ENCODE data around the gene ZNF778. TPM values are rescaled to one million over a fixed set of nuclear protein-coding genes. Genes with fewer than 3 reads are reported as not detected.

ZNF778 gene
- total RNA-seq, 2 experiments from 2014 or later, result 3.5 to 3.6 TPM

DNA sequence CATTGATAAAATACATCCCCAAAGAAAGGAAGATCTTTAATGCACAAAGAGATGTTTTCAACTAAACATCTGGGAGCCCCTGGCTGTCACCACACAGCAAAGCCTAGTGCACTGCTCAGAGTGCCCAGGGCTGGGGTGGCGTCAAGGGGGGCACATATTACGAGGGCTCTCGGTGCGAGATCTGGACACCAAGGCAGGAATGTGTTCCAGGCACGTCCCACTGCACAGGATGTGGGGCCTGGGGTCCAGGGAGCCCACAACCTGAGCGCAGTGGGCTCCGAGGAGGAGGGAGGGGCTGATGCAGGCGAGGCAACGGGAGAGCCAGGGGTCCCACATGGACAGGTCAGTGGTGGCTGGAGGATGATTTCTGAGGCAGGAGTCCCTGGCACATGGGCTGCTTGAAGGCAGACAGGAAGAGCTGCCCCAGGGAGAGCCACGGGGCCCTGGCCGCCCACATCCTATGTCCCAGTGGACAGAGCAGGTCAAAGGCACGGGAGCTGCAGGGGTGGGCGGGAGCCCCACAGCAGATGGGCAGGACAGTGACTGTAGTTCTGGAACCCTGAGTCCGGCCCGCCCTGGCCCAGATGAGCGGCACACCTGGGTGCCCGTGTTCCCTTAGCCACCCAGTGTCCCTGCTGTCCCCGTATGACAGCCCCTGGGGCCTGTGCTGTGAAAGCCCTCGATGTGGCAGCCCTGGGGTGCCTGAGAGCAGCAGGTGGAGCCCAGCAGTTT is 56.4 kb downstream of the ZNF778 start:
- Mint-ChIP-seq H3K4me1 (ENCODE audit: low read depth) (peaks cover 2% of the 10 kb centered on the region), H3K36me3 (ENCODE audit: low read depth) (peaks cover 50% of the 10 kb centered on the region), H3K4me3 (no peak overlapping the region), H3K27me3 (ENCODE audit: low read depth) (no peaks in the 10 kb centered on the region), H3K9me3 (no peaks in the 10 kb centered on the region), H3K27ac (no peak overlapping the region)
- CTCF ChIA-PET, result no interaction called here
- DNase-seq, result no peak
- intact Hi-C loops (cut with micrococcal nuclease), result no loop called here

DNA sequence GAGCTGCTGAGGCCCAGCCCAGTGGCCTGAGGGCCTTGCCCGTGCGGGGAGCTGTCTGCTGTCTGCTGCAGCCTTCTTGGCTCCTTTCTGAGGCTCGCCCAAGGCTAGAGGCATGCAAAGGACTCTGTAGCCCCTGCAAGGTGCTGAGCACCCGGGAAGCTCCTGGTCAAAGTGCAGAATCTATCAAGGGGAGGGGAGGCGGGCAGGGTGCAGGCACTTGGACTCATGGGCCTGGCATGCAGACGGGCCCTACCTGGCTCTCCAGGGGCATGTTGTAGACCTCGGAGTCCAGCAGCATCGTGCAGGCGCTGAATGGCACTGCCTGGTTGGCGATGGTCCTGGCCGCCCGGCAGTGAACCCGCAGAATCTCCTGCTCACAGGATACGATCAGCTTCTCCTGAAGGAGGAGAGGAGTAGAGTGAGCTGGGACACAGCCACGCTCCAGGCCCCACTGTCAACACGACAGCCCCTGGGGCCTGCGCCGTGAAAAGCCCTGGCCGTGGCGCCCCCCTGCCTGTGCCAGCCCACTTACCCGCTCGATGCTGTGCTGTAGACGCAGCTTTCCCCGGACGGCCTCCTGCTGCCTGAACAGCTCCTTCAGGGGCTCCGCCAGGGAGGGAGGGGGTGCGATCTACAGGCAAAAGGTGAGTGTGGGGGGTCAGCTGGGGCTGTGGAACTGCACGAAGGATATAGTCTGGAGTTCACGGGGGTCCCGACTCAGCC is 57.2 kb downstream of the ZNF778 start:
- Mint-ChIP-seq H3K9me3 (no peaks in the 10 kb centered on the region), H3K4me3 (no peak overlapping the region), H3K4me1 (ENCODE audit: low read depth) (peaks cover 2% of the 10 kb centered on the region), H3K27me3 (ENCODE audit: low read depth) (no peaks in the 10 kb centered on the region), H3K36me3 (ENCODE audit: low read depth) (peaks cover 45% of the 10 kb centered on the region), H3K27ac (no peak overlapping the region)
- DNase-seq, result no peak
- CTCF ChIA-PET, result no interaction called here
- intact Hi-C loops (cut with micrococcal nuclease), result no loop called here

DNA sequence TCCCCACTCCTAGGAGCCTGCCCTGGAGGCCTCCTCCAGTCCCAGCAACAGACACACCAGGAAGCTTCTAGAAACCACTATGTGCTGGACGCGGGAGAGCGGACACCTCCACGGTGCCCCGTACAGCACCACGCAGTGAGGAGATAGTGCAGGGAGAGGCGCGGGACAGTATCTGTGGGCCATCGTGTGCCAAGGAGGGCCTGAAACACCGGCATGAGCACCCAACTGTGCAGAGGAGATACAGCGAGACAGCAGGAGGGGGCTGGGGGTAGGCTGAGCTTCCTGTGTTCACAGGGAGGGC is 57.7 kb downstream of the ZNF778 start:
- no peak for DNase-seq
- Mint-ChIP-seq H3K36me3 (ENCODE audit: low read depth) (peaks cover 45% of the 10 kb centered on the region), H3K27ac (no peak overlapping the region), H3K4me1 (ENCODE audit: low read depth) (peaks cover 2% of the 10 kb centered on the region), H3K9me3 (no peaks in the 10 kb centered on the region), H3K4me3 (no peak overlapping the region), H3K27me3 (ENCODE audit: low read depth) (no peaks in the 10 kb centered on the region)
- CTCF ChIA-PET, result no interaction called here
- intact Hi-C loops (cut with micrococcal nuclease), result no loop called here

DNA sequence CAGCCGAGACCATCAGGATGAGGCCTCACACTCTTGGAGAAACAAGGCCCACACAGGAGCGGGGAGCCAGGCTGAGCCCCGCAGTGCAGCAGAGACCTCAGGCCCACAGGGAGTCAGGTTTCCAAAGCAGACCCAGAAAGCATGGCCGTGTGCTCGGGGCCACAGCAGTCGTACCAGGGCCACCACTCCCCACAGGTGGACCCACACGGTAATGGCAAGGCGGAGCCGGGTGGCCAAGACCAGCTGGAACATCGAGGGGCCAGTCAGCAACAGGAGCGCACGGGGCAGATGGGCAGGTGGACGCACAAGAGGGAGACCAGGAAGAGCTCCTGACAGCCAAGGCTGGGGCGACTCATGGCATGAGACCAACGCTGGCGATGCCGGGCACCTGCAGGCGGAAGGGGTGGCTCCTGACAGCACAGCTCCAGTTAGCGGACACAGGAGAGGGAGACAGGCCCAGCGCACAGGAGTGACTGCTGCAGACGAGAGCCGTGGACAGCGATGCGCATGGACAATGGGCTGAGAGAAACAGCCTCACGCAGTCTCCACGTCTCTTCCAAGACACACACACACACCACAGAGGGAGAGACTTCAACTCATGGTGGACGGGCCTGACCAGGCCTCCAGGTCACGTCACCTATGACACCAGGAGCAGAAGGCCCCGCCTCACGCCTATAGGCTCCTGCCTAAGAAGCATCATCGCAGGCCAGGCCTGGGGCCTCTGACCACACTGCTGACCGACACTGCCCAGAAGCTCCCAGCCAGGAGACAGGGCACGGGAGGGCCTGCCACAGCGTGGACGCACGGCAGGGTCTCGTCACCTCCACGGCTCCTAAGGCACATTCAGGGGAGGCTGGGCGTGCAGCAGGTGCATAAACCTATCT is 58.6 kb downstream of the ZNF778 start:
- H3K27ac Mint-ChIP-seq, result no peak overlapping the region
- no peak for DNase-seq
- CTCF ChIA-PET, result interaction anchor here (0.7 kb wide), 1 partner anchor 531 kb away, joined by 3 read pairs; no protein-coding TSS in a partner anchor
- intact Hi-C loops (cut with micrococcal nuclease), result no loop called here
- no peaks in the 10 kb centered on the region for H3K27me3 Mint-ChIP-seq (ENCODE audit: low read depth)
- H3K4me3 Mint-ChIP-seq, result no peak overlapping the region
- peaks cover 47% of the 10 kb centered on the region for H3K36me3 Mint-ChIP-seq (ENCODE audit: low read depth)
- peaks cover 2% of the 10 kb centered on the region for H3K4me1 Mint-ChIP-seq (ENCODE audit: low read depth)
- no peaks in the 10 kb centered on the region for H3K9me3 Mint-ChIP-seq

DNA sequence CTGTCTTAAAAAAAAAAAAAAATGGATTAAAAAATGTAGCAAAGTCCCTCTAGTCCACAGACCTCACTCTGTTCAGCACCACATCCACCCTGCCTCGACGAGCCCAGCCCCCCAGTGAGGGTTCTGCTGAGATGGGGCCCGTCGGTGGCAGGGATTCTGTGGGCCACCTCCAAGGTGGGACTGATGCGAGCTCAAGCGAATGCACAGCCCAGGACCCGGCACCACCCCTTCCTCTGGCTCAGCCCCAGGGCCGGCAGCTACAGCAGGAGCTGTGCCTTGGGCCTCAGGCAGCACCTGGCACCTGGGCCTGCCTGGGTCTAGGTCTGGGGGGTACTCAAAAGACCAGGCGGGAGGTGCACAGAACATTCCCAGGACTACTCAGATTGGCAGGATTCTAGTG is 59.5 kb downstream of the ZNF778 start:
- intact Hi-C loops (cut with micrococcal nuclease), result no loop called here
- CTCF ChIA-PET, result interaction anchor here (0.7 kb wide), 1 partner anchor 532 kb away, joined by 3 read pairs; no protein-coding TSS in a partner anchor

DNA sequence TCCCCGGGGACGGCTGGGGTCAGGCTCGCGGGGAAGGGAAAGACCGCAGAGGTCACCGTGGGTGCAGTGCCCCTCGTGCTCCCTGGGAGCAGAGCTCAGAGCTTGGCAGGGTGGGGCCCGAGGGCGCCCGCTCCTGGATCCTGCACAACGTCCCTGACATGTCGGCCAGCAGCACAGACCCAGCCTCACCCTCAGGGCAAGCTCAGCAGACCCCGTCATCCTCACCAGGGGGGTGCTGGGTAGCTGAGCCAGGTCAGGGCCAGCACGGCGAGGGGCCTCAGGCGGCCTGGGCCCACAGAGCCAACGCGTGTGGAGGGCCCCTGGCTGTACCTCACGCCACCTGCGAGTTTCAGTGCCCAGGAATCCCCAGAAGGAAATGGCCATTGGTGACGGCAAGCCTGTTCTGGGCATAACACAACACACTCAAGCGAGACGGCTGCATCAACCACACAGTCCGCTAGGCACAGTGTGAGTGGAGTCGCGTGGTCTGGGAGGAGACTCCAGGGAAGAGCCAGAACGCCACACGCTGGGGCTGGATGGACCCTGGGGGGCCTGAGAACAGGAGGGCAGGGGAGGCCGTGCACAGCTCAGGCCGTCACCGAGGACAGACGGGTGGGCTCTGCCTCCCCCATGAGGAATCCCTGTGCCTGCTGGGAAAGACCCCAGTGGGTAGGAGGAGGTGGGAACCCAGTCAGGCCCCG is 60.3 kb downstream of the ZNF778 start:
- DNase-seq, result no peak
- Mint-ChIP-seq H3K36me3 (ENCODE audit: low read depth) (peaks cover 34% of the 10 kb centered on the region), H3K4me3 (no peak overlapping the region), H3K9me3 (no peaks in the 10 kb centered on the region), H3K27me3 (ENCODE audit: low read depth) (no peaks in the 10 kb centered on the region), H3K4me1 (ENCODE audit: low read depth) (peaks cover 2% of the 10 kb centered on the region), H3K27ac (no peak overlapping the region)
- intact Hi-C loops (cut with micrococcal nuclease), result no loop called here
- CTCF ChIA-PET, result no interaction called here

More for the DNA sequence above, 59.5 kb downstream of the ZNF778 start:
- Mint-ChIP-seq H3K27ac (no peak overlapping the region), H3K27me3 (ENCODE audit: low read depth) (no peaks in the 10 kb centered on the region), H3K4me1 (ENCODE audit: low read depth) (peaks cover 2% of the 10 kb centered on the region), H3K9me3 (no peaks in the 10 kb centered on the region), H3K36me3 (ENCODE audit: low read depth) (peaks cover 39% of the 10 kb centered on the region), H3K4me3 (no peak overlapping the region)
- DNase-seq, result no peak

DNA sequence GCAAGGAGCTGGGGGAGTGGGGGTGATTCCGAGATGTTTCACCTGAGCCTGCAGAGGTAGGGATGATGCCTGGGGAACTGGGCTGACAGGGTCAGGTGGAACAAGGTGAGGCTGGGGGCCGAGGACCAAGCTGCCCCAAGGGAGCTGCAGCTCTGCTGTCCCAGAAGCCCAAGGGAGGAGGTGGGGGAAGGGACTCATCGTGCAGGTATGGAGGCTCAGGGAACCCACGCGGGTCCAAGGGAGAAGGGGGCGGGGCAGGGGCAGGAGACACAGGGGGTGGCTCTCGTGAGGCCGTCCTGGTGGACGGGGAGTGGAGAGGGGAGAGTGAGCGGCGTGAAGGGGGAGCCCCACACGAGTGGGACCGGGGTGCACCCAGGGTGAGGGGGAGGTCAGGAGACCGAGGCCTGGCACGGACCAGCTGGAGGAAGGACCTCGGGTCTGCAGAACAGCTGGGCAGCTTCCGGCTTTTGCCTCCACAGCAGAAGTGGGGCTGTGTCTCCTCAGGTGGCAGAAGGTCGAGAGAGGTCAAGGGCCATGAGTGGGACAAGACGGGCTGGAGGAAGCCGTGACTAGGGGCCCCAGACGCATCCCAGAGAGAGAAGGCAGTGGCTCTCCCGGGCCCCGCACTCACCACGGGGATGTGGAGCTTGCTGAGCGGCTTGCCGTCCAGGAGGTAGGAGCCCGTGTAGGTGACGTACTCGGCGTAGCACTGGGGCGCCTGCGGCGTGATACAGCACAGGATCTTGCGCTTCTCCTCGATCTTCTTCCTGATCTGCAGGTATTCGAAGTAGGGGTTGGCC is 61.1 kb downstream of the ZNF778 start:
- CTCF ChIA-PET, result no interaction called here
- DNase-seq, result no peak
- no peak overlapping the region for H3K27ac Mint-ChIP-seq
- intact Hi-C loops (cut with micrococcal nuclease), result no loop called here
- no peaks in the 10 kb centered on the region for H3K27me3 Mint-ChIP-seq (ENCODE audit: low read depth)
- peaks cover 2% of the 10 kb centered on the region for H3K4me1 Mint-ChIP-seq (ENCODE audit: low read depth)
- no peaks in the 10 kb centered on the region for H3K9me3 Mint-ChIP-seq
- no peak overlapping the region for H3K4me3 Mint-ChIP-seq
- peaks cover 26% of the 10 kb centered on the region for H3K36me3 Mint-ChIP-seq (ENCODE audit: low read depth)

DNA sequence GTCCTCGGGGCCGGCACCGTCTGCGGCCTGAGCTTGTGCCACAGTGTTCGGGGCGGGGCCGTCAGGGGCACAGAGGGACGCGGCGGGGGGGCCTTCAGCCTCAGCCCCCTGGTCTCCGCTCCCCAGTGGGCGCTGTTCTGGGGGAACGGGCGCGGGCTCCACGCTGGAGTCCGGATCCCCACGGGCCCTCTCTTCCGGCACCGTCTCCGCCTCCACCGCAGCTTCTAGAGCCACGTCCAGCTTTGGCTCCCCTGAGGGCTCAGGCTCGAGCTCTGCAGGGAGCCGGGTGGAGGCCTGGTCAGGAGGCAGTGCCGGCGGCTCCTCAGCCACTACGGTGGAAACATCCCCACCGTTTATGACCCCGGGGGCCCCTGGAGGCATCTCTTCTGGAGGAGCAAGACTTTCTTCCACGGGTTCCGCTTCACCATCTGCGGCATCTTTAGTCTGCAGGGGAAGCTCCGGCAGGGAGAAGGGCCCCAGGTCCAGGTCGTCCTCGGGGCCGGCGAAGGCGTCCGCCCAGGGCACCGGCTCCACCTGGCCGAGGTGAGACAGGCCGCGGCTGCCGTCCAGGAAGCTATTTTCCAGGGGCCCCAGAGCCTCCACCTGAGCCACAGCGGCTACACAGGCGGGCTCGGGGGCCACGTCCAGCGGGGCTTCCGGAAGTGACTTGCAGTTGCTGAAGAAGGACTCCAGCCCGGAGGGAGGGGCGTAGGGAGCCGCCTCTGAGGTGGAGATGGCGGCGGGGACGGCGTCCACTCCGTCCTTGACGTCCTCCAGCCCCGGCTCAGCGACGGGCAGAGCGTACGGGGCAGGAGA is 62.4 kb downstream of the ZNF778 start:
- Mint-ChIP-seq H3K36me3 (ENCODE audit: low read depth) (peaks cover 22% of the 10 kb centered on the region), H3K4me3 (no peak overlapping the region), H3K27ac (no peak overlapping the region), H3K9me3 (no peaks in the 10 kb centered on the region), H3K27me3 (ENCODE audit: low read depth) (no peaks in the 10 kb centered on the region), H3K4me1 (ENCODE audit: low read depth) (peaks cover 2% of the 10 kb centered on the region)
- DNase-seq, result no peak
- CTCF ChIA-PET, result no interaction called here
- intact Hi-C loops (cut with micrococcal nuclease), result no loop called here

DNA sequence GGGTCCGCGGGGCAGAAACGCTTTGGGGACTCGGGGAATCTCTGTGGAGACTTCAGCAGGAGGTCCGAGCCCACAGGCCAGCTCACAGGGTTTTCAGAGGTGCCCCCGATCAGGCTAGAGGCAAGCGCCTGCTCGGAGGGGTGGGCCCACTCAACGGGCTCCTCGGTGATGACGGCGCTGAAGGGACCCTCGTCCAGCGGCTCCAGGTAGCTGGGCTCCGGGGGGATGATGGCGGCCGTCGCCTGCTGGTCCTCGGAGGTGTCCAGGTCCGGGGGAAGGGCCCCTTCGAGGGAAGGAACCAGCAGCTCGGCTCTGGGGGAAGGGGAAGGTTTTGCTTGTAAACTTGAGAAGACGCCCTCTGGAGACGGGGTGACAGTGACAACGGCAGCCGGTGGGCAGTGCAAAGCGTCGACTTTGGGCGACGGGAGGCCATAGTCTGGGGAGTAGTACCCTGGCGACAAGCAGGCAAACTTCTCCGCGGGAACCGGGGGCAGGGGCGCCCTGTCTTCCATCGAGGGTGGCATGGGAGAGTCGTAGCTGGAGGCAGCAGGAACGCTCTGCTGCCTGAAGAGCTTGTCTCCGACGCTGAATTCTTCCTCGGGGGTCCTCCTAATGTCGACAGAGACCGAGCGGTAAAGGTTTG is 63.2 kb downstream of the ZNF778 start:
- CTCF ChIA-PET, result interaction anchor here (0.6 kb wide), 1 partner anchor 8 kb away, joined by 3 read pairs; no protein-coding TSS in a partner anchor
- no peaks in the 10 kb centered on the region for H3K27me3 Mint-ChIP-seq (ENCODE audit: low read depth)
- no peak overlapping the region for H3K27ac Mint-ChIP-seq
- peaks cover 20% of the 10 kb centered on the region for H3K36me3 Mint-ChIP-seq (ENCODE audit: low read depth)
- no peaks in the 10 kb centered on the region for H3K9me3 Mint-ChIP-seq
- peaks cover 2% of the 10 kb centered on the region for H3K4me1 Mint-ChIP-seq (ENCODE audit: low read depth)
- no peak overlapping the region for H3K4me3 Mint-ChIP-seq
- intact Hi-C loops (cut with micrococcal nuclease), result no loop called here
- DNase-seq, result no peak

DNA sequence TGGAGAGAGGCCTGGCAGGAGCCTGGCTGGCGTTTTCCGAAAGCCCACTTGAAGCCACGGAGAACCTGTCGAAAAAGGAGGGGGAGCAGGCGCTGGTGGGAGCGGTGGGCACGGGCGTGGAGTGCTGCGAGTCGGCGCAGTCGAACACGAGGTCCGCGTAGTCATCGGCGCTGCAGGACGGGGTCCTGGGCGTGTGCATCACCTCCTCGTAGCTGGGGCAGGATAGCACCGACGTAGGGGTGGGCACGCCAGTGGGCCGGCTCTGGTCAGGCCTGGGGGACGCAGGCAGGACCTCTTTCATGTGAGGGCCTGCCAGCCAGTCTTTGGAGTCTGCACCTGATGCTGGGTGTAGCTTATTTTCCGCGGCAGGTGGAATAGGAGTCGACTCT is 63.7 kb downstream of the ZNF778 start:
- no peak for DNase-seq
- no peak overlapping the region for H3K4me3 Mint-ChIP-seq
- CTCF ChIA-PET, result interaction anchor here (0.6 kb wide), 2 partner anchors 8 to 469 kb away, joined by 3 read pairs; no protein-coding TSS in a partner anchor
- no peaks in the 10 kb centered on the region for H3K27me3 Mint-ChIP-seq (ENCODE audit: low read depth)
- H3K9me3 Mint-ChIP-seq, result no peaks in the 10 kb centered on the region
- intact Hi-C loops (cut with micrococcal nuclease), result no loop called here
- peaks cover 17% of the 10 kb centered on the region for H3K36me3 Mint-ChIP-seq (ENCODE audit: low read depth)
- no peak overlapping the region for H3K27ac Mint-ChIP-seq
- H3K4me1 Mint-ChIP-seq (ENCODE audit: low read depth), result peaks cover 2% of the 10 kb centered on the region
